HCT116 (cell line): ENCODE data around the gene PTPMT1. TPM values are rescaled to one million over a fixed set of nuclear protein-coding genes. Genes with fewer than 3 reads are reported as not detected.

ENCODE experiments used
- ATAC-seq: fragments of 200-7000 bp; cut with Tn5 transposase; 2 replicates; pipeline ENCODE4 v1.9.1; 2020; ENCODE audit warnings: mild to moderate bottlenecking, moderate library complexity
- BruUV-seq: library from RNA; stranded (reverse); fragments of 400-500 nt; replicated peaks from 2 replicates; lab custom pipeline; 2021; lab: Mats Ljungman, UMichigan
- CTCF ChIA-PET: fragments of 300-600 bp; sonication (Branson Sonifier 250); formaldehyde crosslinking; loops from one replicate; lab custom pipeline; 2021; ENCODE audit warnings: antibody characterized with exemption; lab: Charles Lee
- POLR2A ChIA-PET: fragments of 300-600, 350-600 bp; sonication (Branson Sonifier 250); formaldehyde crosslinking; loops from one replicate; lab custom pipeline; 2021; ENCODE audit warnings: antibody characterized with exemption; lab: Charles Lee
- RAD21 ChIA-PET, 2 experiments: fragments of 300-600 bp; sonication (Branson Sonifier 250); formaldehyde crosslinking; loops; one replicate each; lab custom pipeline; 2023; ENCODE audit warnings: low total read pairs in 2 of 2; ENCODE audit not compliant: uncharacterized antibody in 2 of 2, unreplicated experiment in 2 of 2, low non-redundant PET in 1 of 2; lab: Charles Lee
- DNase-seq: peaks from one replicate; pipeline ENCODE4 v3.0.0-alpha.2; 2010; ENCODE audit warnings: low read depth, low spot score
- H2AFZ ChIP-seq: fragments of 200-600 bp; shearing (Covaris generic), sonication (generic); 2 replicates; pipeline ENCODE4 v1.6.1; 2017; ENCODE audit warnings: low read depth, mixed run types, mixed read lengths, antibody characterized with exemption, low read length; ENCODE audit not compliant: poor library complexity, severe bottlenecking
- H3K27ac ChIP-seq: 2 replicates; pipeline ENCODE4 v1.5.1; 2012; ENCODE audit warnings: low read depth, low read length
- H3K27me3 ChIP-seq: fragments of 200-600 bp; sonication (generic); 2 replicates; pipeline ENCODE4 v1.6.1; 2016; ENCODE audit warnings: mixed run types, low read length, mixed read lengths; ENCODE audit not compliant: insufficient read depth
- H3K36me3 ChIP-seq, 2 experiments: fragments of 200-500 bp in 1 of 2; fragments of 200-600 bp in 1 of 2; sonication (Bioruptor generic) in 1 of 2; sonication (generic) in 1 of 2; 2 replicates each; pipeline versions ENCODE4 v1.5.1 to v1.6.1; 2014 to 2016; ENCODE audit warnings: low read length in 2 of 2, inconsistent platforms in 1 of 2, mixed read lengths in 1 of 2, mixed run types in 1 of 2; ENCODE audit not compliant: insufficient read depth in 2 of 2, control insufficient read depth in 1 of 2
- H3K4me1 ChIP-seq, 2 experiments: fragments of 200-600 bp in 1 of 2; sonication (generic) in 1 of 2; 2 replicates each; pipeline versions ENCODE4 v1.5.1 to v1.6.1; 2012 to 2017; ENCODE audit warnings: low read length in 2 of 2, inconsistent platforms in 1 of 2, mild to moderate bottlenecking in 1 of 2, mixed read lengths in 1 of 2, mixed run types in 1 of 2, moderate library complexity in 1 of 2; ENCODE audit not compliant: insufficient read depth in 2 of 2, control insufficient read depth in 1 of 2
- H3K4me2 ChIP-seq: fragments of 200-600 bp; sonication (generic); 2 replicates; pipeline ENCODE4 v1.6.1; 2017; ENCODE audit warnings: mixed run types, low read length, mixed read lengths
- H3K4me3 ChIP-seq, 2 experiments: fragments of 200-600 bp in 1 of 2; sonication (generic) in 1 of 2; replicated peaks in 1 of 2; 2 replicates each; pipeline ENCODE4 v1.5.1; 2011 to 2016; ENCODE audit warnings: low read length in 2 of 2, control low read depth in 1 of 2, low read depth in 1 of 2, mild to moderate bottlenecking in 1 of 2, mixed read lengths in 1 of 2, mixed run types in 1 of 2
- H3K79me2 ChIP-seq: fragments of 200-600 bp; sonication (generic); 2 replicates; pipeline ENCODE4 v1.6.1; 2017; ENCODE audit warnings: mild to moderate bottlenecking, mixed run types, low read length, moderate library complexity, mixed read lengths; ENCODE audit not compliant: insufficient read depth
- H3K9ac ChIP-seq: fragments of 200-600 bp; sonication (generic); 2 replicates; pipeline ENCODE4 v1.6.1; 2016; ENCODE audit warnings: low read length, mixed read lengths
- H3K9me2 ChIP-seq: fragments of 200-600 bp; sonication (generic), shearing (Covaris generic); 2 replicates; pipeline ENCODE4 v1.6.1; 2017; ENCODE audit warnings: mixed run types, mild to moderate bottlenecking, moderate library complexity; ENCODE audit not compliant: insufficient read depth
- H3K9me3 ChIP-seq, 2 experiments: fragments of 200-500 bp in 1 of 2; fragments of 200-600 bp in 1 of 2; sonication (Bioruptor generic) in 1 of 2; sonication (generic) in 1 of 2; 2 replicates each; pipeline ENCODE4 v1.6.1; 2014 to 2017; ENCODE audit warnings: low read length in 2 of 2, mixed read lengths in 2 of 2, inconsistent platforms in 1 of 2, low read depth in 1 of 2, mild to moderate bottlenecking in 1 of 2, mixed run types in 1 of 2, moderate library complexity in 1 of 2; ENCODE audit not compliant: control insufficient read depth in 1 of 2, insufficient read depth in 1 of 2
- H4K20me1 ChIP-seq: fragments of 200-600 bp; sonication (generic), shearing (Covaris generic); 2 replicates; pipeline ENCODE4 v1.6.1; 2017; ENCODE audit warnings: mixed run types, mild to moderate bottlenecking, moderate library complexity; ENCODE audit not compliant: insufficient read depth
- CEBPB ChIP-seq: IDR thresholded peaks from 2 replicates; pipeline ENCODE4 v1.6.1; 2012; ENCODE audit warnings: low read depth
- ELF1 ChIP-seq: IDR thresholded peaks from 2 replicates; pipeline ENCODE4 v1.6.1; 2012; ENCODE audit warnings: low read depth, borderline replicate concordance
- JUND ChIP-seq: IDR thresholded peaks from 2 replicates; pipeline ENCODE4 v1.6.1; 2012
- SIN3A ChIP-seq: IDR thresholded peaks from 2 replicates; pipeline ENCODE4 v1.6.1; 2012; ENCODE audit warnings: low read depth
- YY1 ChIP-seq: IDR thresholded peaks from 2 replicates; pipeline ENCODE4 v1.6.1; 2011; ENCODE audit warnings: low read length, low read depth, moderate library complexity, mild to moderate bottlenecking; ENCODE audit not compliant: insufficient replicate concordance; ENCODE audit errors: extremely low read depth
- intact Hi-C: fragments of 100-400 bp; cut with micrococcal nuclease; formaldehyde crosslinking; loops from 2 replicates; pipeline ENCODE4 v1.10.0; 2022
- total RNA-seq: library from RNA; stranded (reverse); gene quantifications from one replicate; pipeline ENCODE4 v1.2.1, GENCODE V29; 2021; ENCODE audit not compliant: unreplicated experiment
- TF ChIP-seq, protein P1 (sequence below): IDR thresholded peaks from 2 replicates; pipeline ENCODE4 v1.6.1; 2012; ENCODE audit warnings: low read depth

PTPMT1 gene
- total RNA-seq, 1 experiment from 2014 or later = 71.6 TPM

GRCh38 chr11:47518212-47518964 lies 47.0 kb upstream of the PTPMT1 start:
- no peak for ATAC-seq
- no peak overlapping the region for H2AFZ ChIP-seq
- RAD21 ChIA-PET = no interaction called here

More at GRCh38 chr11:47518212-47518964, 47.0 kb upstream of the PTPMT1 start:
- H3K36me3 ChIP-seq = no peaks in the 10 kb centered on the region
- H3K4me1 ChIP-seq = peaks cover 36 to 42% of the 10 kb centered on the region in 2 experiments
- no peak overlapping the region for H3K4me3 ChIP-seq
- no peaks in the 10 kb centered on the region for H3K9me2 ChIP-seq
- H3K79me2 ChIP-seq = peaks cover 98% of the 10 kb centered on the region
- peaks cover 13% of the 10 kb centered on the region; the same call in 1 of the 2 replicates for H4K20me1 ChIP-seq
- CTCF ChIA-PET = no interaction called here
- TF ChIP-seq, protein P1, sequence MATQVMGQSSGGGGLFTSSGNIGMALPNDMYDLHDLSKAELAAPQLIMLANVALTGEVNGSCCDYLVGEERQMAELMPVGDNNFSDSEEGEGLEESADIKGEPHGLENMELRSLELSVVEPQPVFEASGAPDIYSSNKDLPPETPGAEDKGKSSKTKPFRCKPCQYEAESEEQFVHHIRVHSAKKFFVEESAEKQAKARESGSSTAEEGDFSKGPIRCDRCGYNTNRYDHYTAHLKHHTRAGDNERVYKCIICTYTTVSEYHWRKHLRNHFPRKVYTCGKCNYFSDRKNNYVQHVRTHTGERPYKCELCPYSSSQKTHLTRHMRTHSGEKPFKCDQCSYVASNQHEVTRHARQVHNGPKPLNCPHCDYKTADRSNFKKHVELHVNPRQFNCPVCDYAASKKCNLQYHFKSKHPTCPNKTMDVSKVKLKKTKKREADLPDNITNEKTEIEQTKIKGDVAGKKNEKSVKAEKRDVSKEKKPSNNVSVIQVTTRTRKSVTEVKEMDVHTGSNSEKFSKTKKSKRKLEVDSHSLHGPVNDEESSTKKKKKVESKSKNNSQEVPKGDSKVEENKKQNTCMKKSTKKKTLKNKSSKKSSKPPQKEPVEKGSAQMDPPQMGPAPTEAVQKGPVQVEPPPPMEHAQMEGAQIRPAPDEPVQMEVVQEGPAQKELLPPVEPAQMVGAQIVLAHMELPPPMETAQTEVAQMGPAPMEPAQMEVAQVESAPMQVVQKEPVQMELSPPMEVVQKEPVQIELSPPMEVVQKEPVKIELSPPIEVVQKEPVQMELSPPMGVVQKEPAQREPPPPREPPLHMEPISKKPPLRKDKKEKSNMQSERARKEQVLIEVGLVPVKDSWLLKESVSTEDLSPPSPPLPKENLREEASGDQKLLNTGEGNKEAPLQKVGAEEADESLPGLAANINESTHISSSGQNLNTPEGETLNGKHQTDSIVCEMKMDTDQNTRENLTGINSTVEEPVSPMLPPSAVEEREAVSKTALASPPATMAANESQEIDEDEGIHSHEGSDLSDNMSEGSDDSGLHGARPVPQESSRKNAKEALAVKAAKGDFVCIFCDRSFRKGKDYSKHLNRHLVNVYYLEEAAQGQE = no peak
- TF ChIP-seq CEBPB (no peak), YY1 (no peak), JUND (no peak), ELF1 (no peak), SIN3A (no peak)
- H3K9ac ChIP-seq = no peak overlapping the region
- DNase-seq = no peak
- BruUV-seq = no TSS peak
- H3K27ac ChIP-seq = no peak overlapping the region
- H3K9me3 ChIP-seq = no peaks in the 10 kb centered on the region
- POLR2A ChIA-PET = no interaction called here
- intact Hi-C loops = no loop called here
- H3K27me3 ChIP-seq = no peaks in the 10 kb centered on the region
- no peak overlapping the region for H3K4me2 ChIP-seq
